HG03060 (cell line): ENCODE measurements around the gene SLC35A4.

Experiments used
- ATAC-seq: cut with Tn5 transposase; IDR thresholded peaks from one replicate; pipeline ENCODE4 v1.9.1; 2021; ENCODE audit warnings: low read depth, moderate number of reproducible peaks; ENCODE audit not compliant: unreplicated experiment

Gene SLC35A4

DNA sequence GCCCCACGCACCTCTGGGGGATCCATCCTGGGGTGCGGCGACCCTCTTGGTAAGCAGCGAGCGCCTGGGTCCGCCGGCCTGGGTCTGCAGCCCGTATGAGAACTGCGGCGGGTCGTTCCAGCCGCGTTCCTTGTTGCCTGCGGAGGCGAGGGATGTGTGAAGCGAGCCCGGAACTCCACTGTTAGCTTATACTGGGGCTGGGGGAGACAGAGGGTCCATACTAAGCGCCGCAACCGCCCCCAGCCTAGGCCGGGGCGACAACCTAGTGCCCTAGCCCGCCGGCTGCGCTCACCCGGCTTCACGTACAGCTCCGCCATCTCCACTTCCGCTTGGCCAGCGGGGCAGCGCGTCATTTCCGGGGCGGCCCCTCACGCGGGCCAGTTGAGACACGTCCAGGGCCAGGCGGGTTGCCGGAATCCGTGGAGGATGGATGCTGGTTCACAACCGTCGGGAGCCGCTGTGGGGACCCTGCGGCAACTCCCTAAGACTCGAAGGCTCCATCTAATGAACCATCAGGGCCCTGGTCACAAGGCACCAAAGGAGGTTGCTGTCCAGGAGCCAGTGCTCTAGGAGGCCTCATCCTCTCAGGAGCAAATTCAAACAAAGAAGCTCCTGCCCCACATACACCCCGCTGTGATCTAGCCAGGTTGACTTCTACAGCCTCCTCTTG is 7.4 kb upstream of the SLC35A4 start, which contains the start of gene SRA1:
SRA1 (minus strand) TSS at position 338 of the 670 bp plus-strand sequence; CDS start at position 317, 21 bp downstream.
- ATAC-seq = peak; percentile 87

- no peak for ATAC-seq
Observed at GRCh38 chr5:140557965-140558364, 6.7 kb upstream of the SLC35A4 start.

- no peak for ATAC-seq
Observed at GRCh38 chr5:140558542-140558941, 6.1 kb upstream of the SLC35A4 start.

DNA sequence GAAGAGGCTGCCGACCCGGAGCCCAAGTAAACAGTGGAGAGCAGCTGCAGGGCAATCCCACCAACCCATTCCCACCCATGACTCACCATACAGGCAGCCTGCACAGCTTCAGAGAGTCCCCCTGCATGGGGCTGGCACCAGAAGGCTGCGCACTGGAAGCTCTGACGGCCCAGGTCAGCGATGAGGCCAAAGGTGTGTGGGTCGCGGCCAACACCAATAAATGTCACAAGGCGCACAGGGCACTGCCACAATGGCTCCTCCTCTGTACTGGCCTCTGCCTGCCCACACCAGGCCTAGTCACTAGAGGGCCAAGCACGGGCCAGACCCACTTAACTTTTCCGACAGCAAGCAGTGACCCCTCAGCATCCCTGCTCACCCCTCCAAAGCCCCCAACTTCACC is 4.4 kb upstream of the SLC35A4 start:
- no peak for ATAC-seq

DNA sequence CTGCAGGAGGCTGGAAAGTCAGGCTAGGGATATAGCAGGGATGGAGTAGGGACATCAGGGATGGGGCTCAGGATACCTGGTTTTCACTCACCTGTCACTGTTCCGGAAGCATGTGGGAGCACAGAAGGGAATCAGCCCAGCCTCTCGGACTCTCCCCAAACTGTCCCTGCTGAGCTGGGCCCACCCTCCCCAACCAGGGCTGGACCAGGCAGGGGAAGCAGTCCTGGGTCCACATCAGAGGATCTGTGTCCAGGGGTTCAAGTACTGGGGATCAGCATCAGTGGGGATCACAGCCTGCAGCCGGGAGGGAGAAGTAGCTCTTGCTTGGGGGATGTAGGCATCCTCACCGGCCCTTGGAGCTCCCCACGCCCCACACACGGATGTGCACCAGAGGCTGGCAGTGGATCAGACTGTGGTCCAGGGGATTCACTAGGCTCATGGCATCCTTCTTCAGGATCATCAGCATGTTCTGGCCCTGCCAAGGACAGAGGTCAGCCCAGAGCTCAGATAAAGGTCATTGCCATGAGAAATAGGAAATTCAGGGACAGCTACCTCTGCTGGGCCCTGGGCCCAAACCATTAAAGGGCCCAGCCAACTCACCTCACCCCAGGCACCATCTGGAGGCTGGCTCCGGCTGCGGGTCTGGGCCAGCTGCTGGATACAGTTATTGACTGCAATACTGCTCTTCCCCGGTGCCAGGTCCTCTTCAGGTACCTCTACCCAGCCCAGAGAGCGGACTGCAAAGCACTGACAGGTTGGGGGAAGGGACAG is 2.7 kb upstream of the SLC35A4 start:
- ATAC-seq = no peak

DNA sequence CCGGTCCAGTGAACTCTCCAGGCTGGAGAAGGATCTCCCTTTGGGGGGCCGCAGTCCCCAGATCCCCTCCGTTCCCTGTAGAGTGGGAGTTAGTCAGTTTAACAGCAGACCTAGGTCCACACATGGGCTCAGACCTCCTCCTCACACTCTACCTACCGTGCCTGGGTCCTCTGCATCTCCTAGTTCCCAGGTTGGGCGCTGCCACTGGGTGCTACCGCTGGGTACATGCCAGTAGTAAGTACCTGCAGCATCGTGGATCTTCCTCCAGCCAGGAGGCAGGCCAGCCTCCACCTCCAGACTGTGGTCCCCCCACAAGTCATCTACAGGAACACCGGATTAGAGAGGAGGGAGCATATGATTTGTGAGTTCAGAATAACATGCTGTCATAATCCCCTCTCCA is 1.0 kb upstream of the SLC35A4 start:
- ATAC-seq = no peak

DNA sequence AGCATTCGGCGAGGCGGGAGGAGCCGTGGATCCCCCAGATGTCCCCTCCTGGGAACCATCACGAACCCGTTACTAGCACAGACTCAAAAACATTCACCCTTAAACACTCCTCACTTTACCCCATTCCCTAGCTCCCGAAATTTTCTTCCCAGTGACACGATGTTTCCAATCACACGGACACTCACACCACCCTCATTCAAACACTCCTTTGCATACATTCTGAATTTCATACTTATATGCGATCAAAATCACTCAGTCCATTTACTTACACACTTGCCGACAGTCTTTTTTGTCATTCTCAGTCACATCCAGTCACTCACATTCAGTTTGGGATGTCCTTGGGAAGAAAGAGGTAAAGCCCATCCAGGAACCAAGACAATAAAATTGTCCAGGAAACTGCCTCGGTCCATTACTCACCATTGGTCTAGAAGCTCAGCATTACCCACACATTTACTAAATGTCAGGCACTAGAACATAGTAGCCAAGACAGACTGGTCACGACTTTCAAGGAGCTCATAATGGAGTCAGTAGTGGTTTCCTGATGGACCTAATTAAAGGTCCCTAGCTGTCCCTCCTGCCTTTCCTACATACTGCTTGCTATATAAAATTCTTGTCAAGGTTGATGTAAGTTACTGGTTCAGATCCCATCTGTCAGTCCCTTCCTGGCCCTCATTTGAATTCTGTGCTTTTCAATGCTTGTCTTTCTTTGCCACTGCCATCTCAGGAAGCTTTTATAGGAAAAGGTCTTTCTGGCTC is 574 bp downstream of the SLC35A4 start:
- no peak for ATAC-seq

GRCh38 chr5:140565780-140566095 is 1.1 kb downstream of the SLC35A4 start:
- ATAC-seq = no peak

DNA sequence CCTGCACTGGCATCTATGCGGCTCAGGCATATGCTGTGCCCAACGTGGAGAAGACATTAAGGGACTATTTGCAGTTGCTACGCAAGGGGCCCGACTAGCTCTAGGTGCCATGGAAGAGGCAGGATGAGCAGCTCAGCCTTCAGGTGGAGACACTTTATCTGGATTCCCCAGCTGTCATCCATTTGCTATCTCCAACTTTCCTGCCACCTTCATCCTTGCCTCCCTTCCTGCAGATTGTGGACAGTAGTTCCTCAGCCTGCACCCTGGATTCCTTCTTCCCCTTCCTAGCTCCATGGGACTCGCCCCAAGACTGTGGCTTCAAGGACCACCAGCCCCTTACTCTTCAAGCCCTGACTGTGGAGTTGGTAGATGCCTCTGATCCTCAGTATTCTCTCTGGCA is 2.0 kb downstream of the SLC35A4 start:
- ATAC-seq = no peak

DNA sequence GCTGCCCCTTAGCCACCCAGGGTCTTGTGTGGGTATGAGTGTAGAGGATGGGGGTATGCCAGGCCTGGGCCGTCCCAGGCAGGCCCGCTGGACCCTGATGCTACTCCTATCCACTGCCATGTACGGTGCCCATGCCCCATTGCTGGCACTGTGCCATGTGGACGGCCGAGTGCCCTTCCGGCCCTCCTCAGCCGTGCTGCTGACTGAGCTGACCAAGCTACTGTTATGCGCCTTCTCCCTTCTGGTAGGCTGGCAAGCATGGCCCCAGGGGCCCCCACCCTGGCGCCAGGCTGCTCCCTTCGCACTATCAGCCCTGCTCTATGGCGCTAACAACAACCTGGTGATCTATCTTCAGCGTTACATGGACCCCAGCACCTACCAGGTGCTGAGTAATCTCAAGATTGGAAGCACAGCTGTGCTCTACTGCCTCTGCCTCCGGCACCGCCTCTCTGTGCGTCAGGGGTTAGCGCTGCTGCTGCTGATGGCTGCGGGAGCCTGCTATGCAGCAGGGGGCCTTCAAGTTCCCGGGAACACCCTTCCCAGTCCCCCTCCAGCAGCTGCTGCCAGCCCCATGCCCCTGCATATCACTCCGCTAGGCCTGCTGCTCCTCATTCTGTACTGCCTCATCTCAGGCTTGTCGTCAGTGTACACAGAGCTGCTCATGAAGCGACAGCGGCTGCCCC is 2.6 kb downstream of the SLC35A4 start:
- no peak for ATAC-seq

- ATAC-seq = no peak
Observed at GRCh38 chr5:140567871-140568270, 3.2 kb downstream of the SLC35A4 start.

GRCh38 chr5:140568443-140569063 is 3.9 kb downstream of the SLC35A4 start:
- no peak for ATAC-seq

GRCh38 chr5:140569197-140569596 is 4.6 kb downstream of the SLC35A4 start:
- no peak for ATAC-seq

DNA sequence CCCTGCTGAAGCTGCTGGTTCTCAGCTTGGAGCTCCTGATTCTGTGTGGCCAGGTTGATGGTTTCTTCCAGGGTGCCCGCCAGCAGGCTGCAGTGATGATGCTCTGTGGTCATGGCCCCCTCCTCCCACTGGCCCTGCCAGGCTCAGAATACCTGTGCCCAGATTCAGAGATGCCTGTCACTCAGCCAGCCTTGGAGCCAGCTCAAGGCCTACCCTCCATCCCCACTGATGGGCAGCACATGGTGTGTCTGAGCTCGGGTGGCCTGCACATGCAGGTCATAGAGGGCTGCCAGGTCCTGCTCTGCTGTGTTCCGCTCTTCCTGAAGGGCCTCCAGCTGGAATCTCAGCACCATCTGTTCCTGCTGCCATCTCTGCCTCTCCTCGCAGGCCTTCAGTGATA is 5.4 kb downstream of the SLC35A4 start:
- no peak for ATAC-seq

DNA sequence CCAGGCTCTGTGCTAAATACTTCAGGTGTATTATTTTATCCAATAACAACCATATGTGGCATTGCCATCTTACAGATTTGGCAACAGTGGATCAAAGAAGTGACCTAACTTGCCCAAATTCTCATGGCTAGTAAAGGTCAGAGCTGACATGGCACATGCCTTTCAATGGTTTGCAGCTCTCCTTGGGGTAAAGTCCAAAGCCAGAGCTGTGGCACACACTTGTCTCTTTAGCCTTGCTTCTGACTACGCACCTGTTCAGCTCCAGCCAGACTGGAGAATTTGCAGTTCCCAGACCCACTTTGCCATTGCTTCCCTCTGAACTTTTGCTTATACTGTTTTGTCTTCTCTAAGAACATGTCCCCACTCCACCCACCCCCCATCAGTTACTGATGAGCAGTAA is 5.9 kb downstream of the SLC35A4 start:
- no peak for ATAC-seq

- ATAC-seq = no peak
Observed at GRCh38 chr5:140571105-140571504, 6.5 kb downstream of the SLC35A4 start.

DNA sequence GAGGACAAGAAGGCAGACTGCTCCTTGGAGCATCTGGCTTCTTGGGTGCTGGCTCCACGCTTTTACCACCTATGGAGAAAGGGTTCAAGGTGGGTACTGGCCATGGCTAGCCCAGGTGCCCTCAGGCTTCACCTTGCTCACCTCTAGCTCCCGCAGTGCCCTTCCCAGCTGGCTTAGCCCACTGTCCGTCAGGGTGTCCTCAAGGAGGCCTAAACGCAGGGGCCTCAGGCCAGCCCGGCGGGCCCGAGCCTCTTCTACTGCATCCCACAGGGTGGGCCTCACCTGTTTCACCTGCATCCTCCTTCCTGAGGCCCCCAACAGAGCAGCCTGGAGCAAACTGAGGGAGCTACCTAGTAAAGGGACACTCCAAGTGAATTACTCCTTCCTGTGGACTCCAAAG is 9.1 kb downstream of the SLC35A4 start:
- no peak for ATAC-seq

DNA sequence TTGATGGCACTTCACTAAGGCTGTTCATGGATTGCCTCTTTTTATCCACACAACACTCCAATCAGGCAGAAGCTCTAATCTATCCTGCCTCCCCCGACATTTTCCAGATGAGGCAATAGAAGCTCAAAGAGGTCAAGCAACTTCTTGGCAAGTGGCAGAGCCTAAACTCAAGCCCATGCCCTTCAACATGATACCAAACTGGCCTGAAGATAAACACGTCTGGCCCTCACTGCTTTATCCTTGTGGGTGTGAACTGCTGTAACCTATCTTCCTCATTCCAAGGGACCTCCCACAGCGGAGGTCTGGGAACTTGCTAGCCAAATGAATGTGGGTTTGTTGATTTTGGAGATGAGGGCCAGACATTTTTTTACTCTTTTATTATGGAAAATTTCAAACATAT is 9.5 kb downstream of the SLC35A4 start:
- ATAC-seq = no peak

DNA sequence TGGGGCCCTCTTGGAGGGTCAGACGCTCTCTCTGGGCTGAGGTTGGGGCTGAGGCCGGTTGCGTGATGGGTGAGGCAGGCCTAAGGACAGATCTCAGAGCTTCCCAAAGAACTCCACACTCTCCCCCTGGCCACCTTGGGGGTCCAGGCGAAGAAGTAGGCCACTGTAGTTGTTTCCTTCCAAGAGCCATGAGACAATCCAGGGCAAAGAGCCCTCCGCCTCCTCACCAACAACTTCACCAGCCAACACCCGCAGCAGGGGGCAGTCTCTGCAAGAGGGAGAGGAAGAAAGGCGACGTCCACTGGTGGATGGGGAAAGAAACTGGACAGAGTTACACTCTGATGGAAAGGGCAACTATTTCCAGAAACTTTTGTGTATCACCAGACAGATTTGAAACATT is 10.7 kb downstream of the SLC35A4 start:
- ATAC-seq = no peak

GRCh38 chr5:140576776-140577201 is 12.2 kb downstream of the SLC35A4 start:
- no peak for ATAC-seq
